Medulla oblongata (tissue), 1 donor: ENCODE results near the gene TAS2R39.

ENCODE experiments used
- DNase-seq: peaks from one replicate; pipeline ENCODE4 v3.0.0-alpha.2; 2015; ENCODE audit errors: extremely low spot score

Gene TAS2R39

DNA sequence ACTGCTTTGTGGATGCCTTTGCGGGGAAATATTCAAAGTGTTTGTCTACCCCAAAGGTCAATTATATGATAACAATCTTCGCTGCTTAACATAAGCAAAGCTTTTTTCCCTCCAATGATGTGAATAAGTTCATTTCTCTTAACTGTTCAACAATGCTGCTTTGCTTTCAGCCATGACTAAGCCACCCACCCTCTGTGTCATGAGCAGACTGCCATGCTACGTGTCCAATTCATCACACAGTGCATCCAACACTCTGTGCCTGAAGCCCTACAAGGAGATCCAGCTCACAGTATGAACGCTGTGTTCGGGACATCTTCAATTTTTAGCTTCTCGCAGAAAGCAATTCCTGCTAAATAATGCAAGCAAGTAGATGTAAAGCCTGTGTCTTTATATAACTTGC, 32.9 kb downstream of the TAS2R39 start:
- no peak for DNase-seq

DNA sequence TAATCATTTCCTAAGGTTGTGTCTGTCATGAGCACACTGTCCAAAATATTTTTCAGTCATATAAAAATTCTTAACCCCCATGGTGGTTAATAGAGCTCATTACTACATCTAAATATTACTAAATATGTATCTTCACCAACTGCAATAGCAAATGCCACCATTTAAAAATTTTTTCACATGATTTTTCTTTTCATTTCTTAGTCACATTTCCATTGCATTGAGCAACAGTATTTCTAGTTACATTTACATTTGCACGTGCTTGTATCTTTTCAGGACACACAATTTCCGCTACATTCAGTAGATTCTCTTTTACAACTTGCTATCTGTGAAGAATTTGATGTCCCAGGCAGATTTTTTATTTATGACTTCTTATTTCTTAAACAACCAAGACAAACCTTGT, 33.5 kb downstream of the TAS2R39 start:
- DNase-seq: no peak

- no peak for DNase-seq
These were observed 34.6 kb downstream of the TAS2R39 start for GRCh38 chr7:143217806-143218205.

- no peak for DNase-seq
These were observed 38.1 kb downstream of the TAS2R39 start for GRCh38 chr7:143221286-143221685.

GRCh38 chr7:143221737-143222136, 38.5 kb downstream of the TAS2R39 start, which contains the start of gene TAS2R40:
TAS2R40 (plus strand) TSS chr7:143222037; CDS start chr7:143222079, 42 bp downstream.
- no peak for DNase-seq

DNA sequence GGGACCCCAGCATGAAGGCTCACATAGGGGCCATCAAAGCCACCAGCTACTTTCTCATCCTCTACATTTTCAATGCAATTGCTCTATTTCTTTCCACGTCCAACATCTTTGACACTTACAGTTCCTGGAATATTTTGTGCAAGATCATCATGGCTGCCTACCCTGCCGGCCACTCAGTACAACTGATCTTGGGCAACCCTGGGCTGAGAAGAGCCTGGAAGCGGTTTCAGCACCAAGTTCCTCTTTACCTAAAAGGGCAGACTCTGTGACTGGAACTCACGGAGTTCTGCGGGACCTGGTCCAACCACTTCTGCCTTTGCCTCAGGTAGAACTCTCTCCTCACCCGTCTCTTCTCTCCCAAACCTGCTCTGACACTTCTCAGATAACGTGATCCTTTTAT, 39.6 kb downstream of the TAS2R39 start:
- DNase-seq: peak; percentile 44

DNA sequence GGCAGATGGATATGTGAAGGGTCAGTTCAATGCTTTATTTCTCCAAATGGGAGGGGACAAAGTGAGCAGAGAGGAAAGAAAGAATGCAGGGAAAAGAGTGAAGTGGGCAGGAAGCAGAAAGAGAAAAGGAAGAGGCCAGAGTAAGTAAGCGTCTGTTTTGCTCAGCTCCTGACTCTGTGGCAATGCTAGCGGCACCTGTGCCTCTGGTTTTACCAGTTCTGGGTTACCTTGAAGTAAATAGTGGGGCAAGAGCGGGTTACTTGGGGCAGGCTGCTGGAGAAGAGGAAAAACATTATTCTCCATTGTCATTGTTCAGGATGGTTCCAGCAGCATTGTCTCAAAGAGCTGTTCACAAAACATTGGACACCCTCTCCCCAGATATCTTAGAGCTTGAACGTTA, 40.6 kb downstream of the TAS2R39 start:
- DNase-seq: no peak

DNA sequence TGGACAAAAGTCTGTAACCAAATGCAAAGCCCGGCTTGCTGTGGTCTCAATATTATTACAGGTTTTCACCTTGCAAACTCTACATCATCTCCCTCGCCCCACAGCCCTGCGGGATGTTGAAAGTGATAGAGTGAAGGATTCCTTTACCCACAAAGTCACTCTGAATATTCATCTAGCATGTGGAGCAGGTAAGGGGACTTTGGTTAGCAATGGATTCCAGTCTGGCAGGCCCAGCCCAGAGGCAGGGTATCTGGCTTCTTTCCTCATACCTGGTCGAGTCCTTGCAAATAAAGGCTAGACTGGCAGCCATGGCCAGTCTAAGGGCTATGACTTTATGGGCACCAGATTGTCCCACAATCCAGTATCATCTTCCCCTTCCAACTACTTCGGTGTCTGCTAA, 41.8 kb downstream of the TAS2R39 start:
- no peak for DNase-seq

- no peak for DNase-seq
These were observed 44.6 kb downstream of the TAS2R39 start for GRCh38 chr7:143227806-143228205.

- DNase-seq: peak; percentile 57
These were observed 46.0 kb downstream of the TAS2R39 start for GRCh38 chr7:143229054-143229790.

DNA sequence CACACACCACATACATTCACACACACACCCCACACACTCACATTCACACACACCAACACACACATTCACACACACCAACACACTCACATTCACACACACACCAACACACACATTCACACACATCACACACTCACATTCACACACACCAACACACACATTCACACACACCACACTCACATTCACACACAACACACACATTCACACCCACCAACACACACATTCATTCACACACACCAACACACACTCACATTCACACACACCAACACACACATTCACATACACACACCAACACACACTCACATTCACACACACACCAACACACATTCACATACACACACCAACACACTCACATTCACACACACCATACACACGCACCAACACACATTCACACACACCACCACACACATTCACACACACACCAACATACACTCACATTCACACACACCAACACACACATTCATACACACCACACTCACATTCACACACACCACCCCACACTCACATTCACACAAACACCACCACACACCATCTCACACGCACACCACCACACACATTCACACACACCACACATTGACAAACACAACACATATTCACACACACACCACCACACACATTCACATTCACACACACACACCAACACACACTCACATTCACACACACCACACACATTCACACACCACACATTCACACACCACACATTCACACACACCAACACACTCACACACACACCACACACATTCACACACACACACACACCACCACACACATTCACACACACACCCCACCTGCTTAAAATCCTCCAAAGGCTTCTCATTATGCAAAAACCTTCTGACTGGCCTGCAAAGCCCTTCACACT, 47.6 kb downstream of the TAS2R39 start:
- DNase-seq: no peak
